Endodermal cell (in vitro differentiated cells): ENCODE results near the gene RARRES1. TPM values are rescaled to one million over a fixed set of nuclear protein-coding genes. Genes with fewer than 3 reads are reported as not detected.

Experiments
- DNase-seq: peaks from one replicate; pipeline ENCODE4 v3.0.0-alpha.2; 2017
- H3K27ac ChIP-seq: 2 replicates; pipeline ENCODE4 v1.5.1; 2013; ENCODE audit warnings: mild to moderate bottlenecking, low read depth, low read length, moderate library complexity
- H3K27me3 ChIP-seq: 2 replicates; pipeline ENCODE4 v1.6.1; 2013; ENCODE audit warnings: mild to moderate bottlenecking, low read length, moderate library complexity; ENCODE audit not compliant: insufficient read depth, control insufficient read depth, poor library complexity, severe bottlenecking
- H3K36me3 ChIP-seq: 2 replicates; pipeline ENCODE4 v1.7.0; 2013; ENCODE audit warnings: mild to moderate bottlenecking, low read length, moderate library complexity; ENCODE audit not compliant: control insufficient read depth, insufficient read depth
- H3K4me1 ChIP-seq: one replicate; pipeline ENCODE4 v1.7.0; 2013; ENCODE audit warnings: low read length; ENCODE audit not compliant: control insufficient read depth, insufficient read depth
- H3K4me3 ChIP-seq: 2 replicates; pipeline ENCODE4 v1.5.1; 2013; ENCODE audit warnings: mild to moderate bottlenecking, low read length, moderate library complexity
- H3K9ac ChIP-seq: 2 replicates; pipeline ENCODE4 v1.6.1; 2013; ENCODE audit warnings: mild to moderate bottlenecking, low read length, moderate library complexity; ENCODE audit not compliant: poor library complexity, severe bottlenecking; ENCODE audit errors: extremely low read depth
- H3K9me3 ChIP-seq: 2 replicates; pipeline ENCODE4 v1.6.1; 2013; ENCODE audit warnings: mild to moderate bottlenecking, low read length, moderate library complexity; ENCODE audit not compliant: control insufficient read depth
- H3K27ac Mint-ChIP-seq: 2 replicates; pipeline ENCODE4 v1.8.0; 2020; ENCODE audit warnings: mixed read lengths
- H3K27me3 Mint-ChIP-seq: 2 replicates; pipeline ENCODE4 v1.8.0; 2021; ENCODE audit warnings: mild to moderate bottlenecking, mixed read lengths; ENCODE audit not compliant: insufficient read depth
- H3K36me3 Mint-ChIP-seq: 2 replicates; pipeline ENCODE4 v1.8.0; 2020; ENCODE audit warnings: low read depth, mixed read lengths
- H3K4me1 Mint-ChIP-seq: 2 replicates; pipeline ENCODE4 v1.8.0; 2020; ENCODE audit warnings: mixed read lengths
- H3K4me3 Mint-ChIP-seq: 2 replicates; pipeline ENCODE4 v1.8.0; 2020; ENCODE audit warnings: mild to moderate bottlenecking, moderate library complexity, mixed read lengths
- H3K9me3 Mint-ChIP-seq: 2 replicates; pipeline ENCODE4 v1.8.0; 2020; ENCODE audit warnings: mild to moderate bottlenecking, mixed read lengths
- CTCF ChIP-seq: fragments of 200-600 bp; sonication (generic); conservative IDR thresholded peaks from 2 replicates; pipeline ENCODE4 v1.5.0; 2021; ENCODE audit warnings: antibody characterized with exemption, mild to moderate bottlenecking
- WGBS, 2 experiments: methylation state at CpG; one replicate each; pipeline versions ENCODE4 v1.1.5 to v1.1.7; 2013; ENCODE audit warnings: missing lambda C conversion rate in 2 of 2, mixed read lengths in 1 of 2; ENCODE audit not compliant: insufficient coverage in 1 of 2, insufficient read length in 1 of 2; 5-methylcytosine and 5-hydroxymethylcytosine counted together
- total RNA-seq, 2 donors: library from RNA; stranded (reverse); fragmentation: NEBNext Ultra II Directional in 1 of 2; extraction: Animal tissue kit (Norgen Biotek cat#: 25700) in 1 of 2; gene quantifications; 2 replicates in 1 of 2; 3 replicates in 1 of 2; pipeline ENCODE4 v1.2.1, GENCODE V29; 2021

The RARRES1 gene
- total RNA-seq, 2 donors from 2014 or later = 0.58 to 0.95 TPM

GRCh38 chr3:158731486-158731885 lies 771 bp downstream of the RARRES1 start:
- Mint-ChIP-seq H3K27ac (no peak overlapping the region), H3K9me3 (peaks cover 7% of the 10 kb centered on the region), H3K36me3 (peaks cover 11% of the 10 kb centered on the region), H3K4me1 (peaks cover 4% of the 10 kb centered on the region), H3K27me3 (peaks cover 35% of the 10 kb centered on the region), H3K4me3 (peak overlapping the region; percentile 53)
- 84 to 95% methylated on average over 10 to 14 of the region's 14 CpGs for WGBS, 2 experiments
- H3K27ac ChIP-seq = no peak overlapping the region
- peaks cover 6% of the 10 kb centered on the region for H3K9me3 ChIP-seq
- peak; percentile 52 for DNase-seq
- no peak for TF ChIP-seq CTCF
- H3K27me3 ChIP-seq = peaks cover 35% of the 10 kb centered on the region
- no peaks in the 10 kb centered on the region for H3K36me3 ChIP-seq
- peak overlapping the region; percentile 72 for H3K4me3 ChIP-seq
- no peak overlapping the region for H3K9ac ChIP-seq
- no peaks in the 10 kb centered on the region for H3K4me1 ChIP-seq

DNA sequence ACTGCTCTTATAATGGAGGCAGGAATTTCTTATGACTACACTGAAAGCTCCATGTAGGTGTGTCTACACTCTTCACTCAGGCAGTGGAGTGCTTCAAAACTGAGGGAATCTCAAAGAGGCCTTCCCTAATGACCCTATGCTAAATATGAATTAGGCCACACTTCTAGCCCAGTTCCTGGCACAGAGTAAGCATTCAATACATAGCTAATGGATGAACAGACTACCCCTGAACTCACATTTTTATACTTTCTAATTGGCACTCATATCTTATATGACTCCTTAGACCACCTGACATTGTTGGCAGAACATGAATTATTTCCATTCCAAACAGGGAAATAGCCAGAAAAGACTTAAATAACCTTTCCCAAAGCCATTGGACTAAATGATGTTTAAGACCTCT lies 3.4 kb downstream of the RARRES1 start:
- TF ChIP-seq CTCF = no peak
- H3K4me3 Mint-ChIP-seq = no peak overlapping the region
- no peaks in the 10 kb centered on the region for H3K9me3 ChIP-seq
- no peaks in the 10 kb centered on the region for H3K4me1 ChIP-seq
- H3K36me3 Mint-ChIP-seq = no peaks in the 10 kb centered on the region
- H3K36me3 ChIP-seq = no peaks in the 10 kb centered on the region
- no peak overlapping the region for H3K27ac Mint-ChIP-seq
- H3K9ac ChIP-seq = no peak overlapping the region
- H3K27me3 ChIP-seq = peaks cover 30% of the 10 kb centered on the region
- H3K4me3 ChIP-seq = no peak overlapping the region
- H3K27me3 Mint-ChIP-seq = peaks cover 29% of the 10 kb centered on the region
- peaks cover 4% of the 10 kb centered on the region for H3K4me1 Mint-ChIP-seq
- H3K9me3 Mint-ChIP-seq = no peaks in the 10 kb centered on the region
- DNase-seq = peak; percentile 1
- H3K27ac ChIP-seq = no peak overlapping the region

DNA sequence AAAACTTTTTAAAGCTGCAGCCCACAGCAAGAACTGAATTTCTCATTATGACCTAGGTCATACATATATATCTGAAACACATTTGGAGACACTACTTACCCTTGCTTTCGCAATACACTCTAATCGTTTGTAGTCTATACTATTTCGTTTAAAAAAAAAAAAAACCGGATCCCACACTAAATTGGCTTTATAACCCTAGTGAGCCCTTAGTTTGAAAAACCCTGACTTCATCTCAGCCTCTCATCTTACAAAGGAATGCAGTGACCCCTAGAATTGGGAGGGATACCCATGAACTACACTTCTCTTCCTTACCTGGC lies 4.2 kb downstream of the RARRES1 start:
- Histone ChIP-seq H3K27ac (no peak overlapping the region), H3K36me3 (no peaks in the 10 kb centered on the region), H3K4me1 (no peaks in the 10 kb centered on the region), H3K4me3 (no peak overlapping the region), H3K27me3 (peaks cover 22% of the 10 kb centered on the region), H3K9ac (no peak overlapping the region), H3K9me3 (no peaks in the 10 kb centered on the region)
- Mint-ChIP-seq H3K4me3 (no peak overlapping the region), H3K9me3 (no peaks in the 10 kb centered on the region), H3K36me3 (no peaks in the 10 kb centered on the region), H3K27me3 (peaks cover 23% of the 10 kb centered on the region), H3K27ac (no peak overlapping the region), H3K4me1 (peaks cover 4% of the 10 kb centered on the region)
- peak; percentile 36 for TF ChIP-seq CTCF
- WGBS, 2 experiments = 86 to 88% methylated on average over 3 to 4 of the region's 4 CpGs
- no peak for DNase-seq
